HG03039 (cell line): ENCODE results near the gene ABCC12.
A peak's percentile ranks its signal among the peaks of the same experiment; 100 is the strongest.

Experiments
- ATAC-seq: cut with Tn5 transposase; IDR thresholded peaks from one replicate; pipeline ENCODE4 v1.9.1; 2021; ENCODE audit warnings: mild to moderate bottlenecking, moderate library complexity; ENCODE audit not compliant: unreplicated experiment

The ABCC12 gene

DNA sequence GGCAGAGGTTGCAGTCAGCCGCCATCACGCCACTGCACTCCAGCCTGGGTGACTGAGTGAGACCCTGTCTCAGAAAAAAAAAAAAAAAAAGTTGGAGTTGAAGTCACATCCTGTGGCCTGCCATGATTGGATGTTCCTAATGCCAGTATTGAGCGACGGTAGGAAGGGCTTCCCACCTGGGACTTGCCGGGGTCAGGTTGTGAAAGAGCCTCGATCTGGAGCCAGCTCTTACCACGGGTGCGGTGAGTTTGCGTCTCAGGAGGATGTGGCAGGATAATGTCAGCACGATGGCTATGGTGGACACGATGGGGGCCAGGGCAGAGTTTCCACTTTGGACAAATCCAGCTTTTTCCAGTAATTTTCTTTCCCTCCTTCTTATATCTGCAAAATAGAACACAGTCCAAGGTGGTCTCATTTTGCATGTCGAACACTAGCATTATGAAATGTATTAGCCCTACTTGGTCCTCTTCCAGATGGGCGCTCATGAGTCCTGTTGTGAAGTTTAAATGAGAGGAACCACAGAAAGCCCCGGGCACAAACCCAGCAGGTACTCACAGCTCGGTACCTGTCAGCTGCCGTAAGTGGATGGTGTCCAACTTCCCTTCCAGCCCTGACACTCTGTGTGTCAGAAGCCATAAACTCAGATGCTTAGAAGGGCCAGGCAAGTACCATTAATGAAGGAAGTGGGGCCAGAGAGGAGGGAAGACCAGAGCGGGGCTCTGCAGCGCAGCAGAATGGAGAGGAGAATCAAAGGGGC lies 22.2 kb downstream of the ABCC12 start:
- ATAC-seq, result no peak

DNA sequence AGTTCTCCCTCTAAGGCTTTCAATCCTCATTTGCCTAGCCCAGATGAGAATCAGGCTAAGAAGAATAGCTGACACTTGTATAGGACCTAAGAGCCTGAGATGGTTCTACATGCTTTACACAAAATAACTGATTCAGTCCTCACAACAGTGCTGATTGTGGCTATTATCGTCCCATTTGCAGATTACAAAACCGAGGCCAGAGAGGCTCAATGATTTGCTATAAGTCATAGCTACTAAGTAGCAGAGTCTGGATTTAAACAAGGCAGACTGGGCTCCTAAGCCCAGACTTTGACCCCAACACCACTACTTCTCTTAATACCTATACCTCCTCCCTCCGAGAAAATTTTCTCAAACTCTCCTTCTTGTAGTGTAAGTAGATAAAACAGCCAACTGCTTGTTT lies 23.1 kb downstream of the ABCC12 start:
- no peak for ATAC-seq

DNA sequence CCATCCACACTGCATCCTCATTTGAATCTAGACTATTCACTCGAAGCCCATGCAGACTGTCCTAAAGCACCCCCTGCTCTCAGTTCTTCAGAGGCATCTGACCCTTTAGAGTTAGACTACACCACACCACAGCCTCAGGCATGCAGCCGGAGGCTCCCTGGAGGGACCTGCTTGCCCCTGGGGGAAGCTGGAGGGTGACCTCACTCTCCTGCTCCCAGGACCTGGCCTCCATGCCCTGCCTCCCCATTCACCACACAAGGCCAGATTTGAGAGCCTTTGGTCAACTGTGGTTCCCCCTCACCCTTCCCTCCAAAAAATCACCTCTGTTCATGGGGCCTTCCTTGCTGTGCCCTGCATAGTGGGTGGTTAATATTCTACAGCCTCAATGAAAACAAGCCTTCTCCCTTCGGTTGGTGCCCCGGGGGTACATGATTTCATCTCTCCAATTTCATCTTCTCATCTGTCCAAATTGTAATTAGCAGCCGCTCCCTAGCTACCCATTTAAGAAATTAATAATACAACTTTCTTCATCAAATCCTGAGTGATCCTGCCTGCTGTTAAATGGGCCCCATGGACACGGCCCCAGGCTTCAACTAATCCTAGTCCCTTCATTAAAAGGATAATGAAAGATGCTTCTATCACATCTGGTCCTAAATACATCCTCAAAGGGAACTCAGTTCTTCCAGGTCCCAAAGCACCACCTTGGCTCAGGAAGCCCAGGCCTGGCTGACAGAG lies 24.4 kb downstream of the ABCC12 start:
- no peak for ATAC-seq

DNA sequence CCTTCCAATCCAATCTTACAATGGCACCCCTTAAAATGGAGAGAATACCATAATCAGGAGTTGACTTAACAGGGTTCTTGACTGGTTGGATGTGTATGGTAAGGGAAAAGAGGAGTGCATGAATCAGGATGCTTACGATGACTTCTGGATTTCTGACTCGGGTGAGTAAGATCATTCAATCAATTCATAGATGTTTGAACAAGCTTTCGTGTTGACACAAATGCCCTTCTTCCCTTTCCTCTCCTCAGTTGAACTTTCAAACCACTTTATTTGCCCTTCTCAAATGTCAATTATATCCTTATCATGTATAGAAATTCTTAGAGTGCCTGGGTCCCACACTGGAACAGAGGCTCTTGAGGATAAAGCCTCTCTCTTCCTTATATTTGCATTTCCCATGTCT lies 25.9 kb downstream of the ABCC12 start:
- ATAC-seq, result no peak

DNA sequence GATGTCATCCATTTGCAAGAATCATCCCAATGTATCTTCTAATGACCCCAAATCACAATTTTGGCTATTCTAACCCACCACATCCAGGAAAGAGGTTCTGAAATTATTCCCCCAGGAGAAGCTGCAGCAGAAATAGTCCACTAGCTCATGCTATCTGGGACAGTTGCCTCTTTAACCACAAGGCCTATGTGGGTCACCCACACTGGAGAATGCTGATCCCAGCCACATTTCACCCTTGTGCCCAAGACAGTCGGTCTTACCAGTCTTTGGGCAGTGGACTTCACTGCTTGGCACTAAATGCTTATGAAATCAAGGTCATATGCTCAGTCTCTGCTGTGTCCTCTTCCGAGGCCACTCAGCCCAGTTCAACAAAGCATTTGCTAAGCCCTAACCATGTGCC lies 27.0 kb downstream of the ABCC12 start:
- no peak for ATAC-seq

DNA sequence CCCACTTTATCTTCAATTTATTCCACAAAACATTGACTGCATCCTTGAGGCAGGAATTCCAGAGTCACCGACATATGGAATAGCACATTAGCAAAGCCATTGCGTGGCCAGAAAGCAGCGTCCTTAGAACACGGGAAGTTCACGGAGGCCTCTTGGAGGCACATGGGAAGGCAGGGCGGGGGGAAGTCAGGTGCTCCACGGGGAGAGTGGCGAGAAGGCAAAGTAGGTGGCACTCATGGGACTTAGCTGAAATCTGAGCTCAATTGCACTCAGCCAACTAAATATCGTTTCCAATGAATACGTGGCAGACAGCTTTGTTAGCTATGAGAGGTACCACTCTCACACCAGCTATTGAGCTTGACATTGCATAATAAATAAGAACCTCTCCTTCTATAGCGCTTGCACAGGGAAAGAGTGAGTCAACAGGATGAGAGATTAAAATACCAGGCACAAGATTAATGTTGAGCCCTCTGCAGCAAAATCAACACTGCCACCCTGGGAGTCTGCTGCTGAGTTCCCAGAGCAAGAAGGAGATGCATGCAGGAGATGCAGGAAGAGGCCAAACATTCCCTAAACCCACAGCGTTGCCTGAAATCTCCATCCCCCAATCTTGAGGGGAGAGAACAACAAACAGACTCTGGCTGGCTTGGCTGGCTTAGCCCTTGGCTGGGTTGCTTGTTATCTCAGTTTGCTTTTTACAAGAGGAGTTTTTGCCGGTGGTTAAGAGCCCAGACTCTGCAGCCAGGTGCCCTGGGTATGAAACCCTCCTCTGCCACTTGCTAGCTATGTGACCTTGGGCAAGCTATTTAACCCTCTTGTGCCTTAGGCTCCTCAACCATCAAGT lies 28.8 kb downstream of the ABCC12 start:
- ATAC-seq, result no peak

DNA sequence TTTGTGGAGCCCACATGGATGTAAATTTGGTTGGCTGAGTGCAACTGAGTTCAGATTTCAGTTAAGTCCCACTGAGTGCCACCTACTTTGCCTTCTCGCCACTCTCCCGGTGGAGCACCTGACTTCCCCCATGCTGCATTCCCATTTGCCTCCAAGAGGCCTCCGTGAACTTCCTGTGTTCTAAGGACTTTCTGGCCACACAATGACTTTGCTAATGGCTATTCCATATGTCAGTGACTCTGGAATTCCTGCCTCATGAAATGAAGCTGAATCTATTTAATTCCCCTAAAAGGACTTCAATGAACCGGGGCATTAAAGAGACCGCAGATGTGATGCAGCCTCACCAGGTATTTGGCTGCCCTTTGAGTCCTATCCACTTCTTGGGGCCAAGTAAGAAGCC lies 29.9 kb downstream of the ABCC12 start:
- no peak for ATAC-seq

DNA sequence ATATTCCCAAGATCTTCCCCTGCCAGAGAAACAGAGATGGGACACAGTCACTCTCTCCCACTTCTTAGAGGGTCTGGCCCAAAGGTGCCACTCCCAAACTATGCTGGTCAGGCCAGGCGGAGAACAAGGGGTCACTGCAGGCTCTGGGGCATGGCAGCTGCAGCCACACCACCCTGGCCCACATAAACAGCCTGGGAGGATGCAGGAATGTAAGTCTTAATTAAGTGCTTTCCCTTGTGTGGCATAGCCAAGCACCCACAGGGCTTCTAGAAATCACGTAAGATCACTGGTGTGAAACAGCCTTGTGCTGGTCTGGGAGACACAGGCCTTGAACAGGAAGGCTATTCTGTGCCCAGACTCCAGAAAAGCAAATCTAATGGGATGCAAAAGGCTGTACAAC lies 31.5 kb downstream of the ABCC12 start:
- no peak for ATAC-seq

DNA sequence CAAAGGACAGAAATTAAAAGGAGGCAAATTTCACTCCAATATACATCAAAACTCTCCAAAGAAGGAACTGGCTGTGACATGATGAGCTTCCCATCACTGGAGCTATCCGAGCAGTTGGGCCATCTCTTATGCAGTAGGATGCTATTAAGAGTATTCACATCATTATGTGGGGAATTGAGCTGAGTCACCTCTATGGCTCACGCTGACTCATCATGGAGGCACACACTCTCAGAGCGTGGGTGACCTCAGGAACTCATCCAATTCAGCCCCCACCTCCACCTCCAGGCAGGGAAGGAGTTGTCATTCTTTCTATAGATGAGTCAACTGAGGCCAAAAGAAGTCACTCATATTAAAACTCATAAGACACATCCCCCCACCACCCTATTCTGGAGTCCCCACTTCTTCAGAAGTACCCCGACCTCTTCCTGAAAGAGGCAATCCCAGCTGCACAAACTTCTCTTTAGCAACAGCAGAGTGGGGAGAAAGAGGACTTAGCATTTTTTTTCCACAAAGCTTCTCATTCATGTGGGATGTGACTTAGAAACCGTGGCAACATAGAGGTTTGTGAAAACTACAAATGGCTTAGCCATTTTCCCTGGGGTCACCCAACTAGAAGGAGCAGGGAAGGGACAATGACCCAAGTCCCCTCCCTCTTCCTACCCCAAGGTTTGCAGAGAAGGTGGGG lies 32.5 kb downstream of the ABCC12 start:
- ATAC-seq, result peak; percentile 79

DNA sequence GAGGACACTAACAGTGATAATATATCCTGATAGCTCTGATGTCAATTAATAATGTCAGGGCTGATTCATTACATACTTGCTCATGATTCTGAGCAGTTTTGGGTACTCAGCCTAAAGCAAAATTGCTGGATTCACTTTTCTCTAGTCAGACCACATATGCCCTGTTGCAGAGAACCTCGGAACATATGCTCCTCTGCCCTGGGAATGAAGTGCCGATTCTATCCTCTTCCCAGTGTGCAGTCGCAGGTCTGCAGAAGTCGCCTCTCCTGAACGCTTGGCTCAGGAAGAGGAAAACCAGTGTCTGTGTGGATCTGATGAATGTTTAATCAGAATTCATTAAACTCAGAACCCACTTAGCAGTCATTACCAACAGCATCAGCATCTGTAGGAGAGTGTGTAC lies 34.5 kb downstream of the ABCC12 start:
- no peak for ATAC-seq

DNA sequence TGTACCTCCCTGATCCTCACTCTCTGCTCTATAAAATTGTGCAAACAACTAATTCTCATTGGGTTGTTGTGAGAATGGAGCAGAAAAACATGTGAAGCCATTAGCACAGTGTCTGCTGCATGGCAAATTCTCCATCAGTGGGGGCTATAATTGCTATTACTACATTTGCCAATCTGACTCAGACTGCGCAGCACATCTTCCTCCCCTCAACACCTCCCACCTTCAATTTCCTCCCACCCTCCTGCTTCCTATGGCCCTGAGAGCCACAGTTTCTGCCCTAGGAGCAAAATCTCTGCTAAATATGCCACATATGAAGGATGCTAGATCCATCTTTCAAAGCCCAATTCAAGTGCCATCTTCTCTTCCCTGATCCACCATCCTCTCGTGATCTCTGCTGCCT lies 37.0 kb downstream of the ABCC12 start:
- no peak for ATAC-seq

DNA sequence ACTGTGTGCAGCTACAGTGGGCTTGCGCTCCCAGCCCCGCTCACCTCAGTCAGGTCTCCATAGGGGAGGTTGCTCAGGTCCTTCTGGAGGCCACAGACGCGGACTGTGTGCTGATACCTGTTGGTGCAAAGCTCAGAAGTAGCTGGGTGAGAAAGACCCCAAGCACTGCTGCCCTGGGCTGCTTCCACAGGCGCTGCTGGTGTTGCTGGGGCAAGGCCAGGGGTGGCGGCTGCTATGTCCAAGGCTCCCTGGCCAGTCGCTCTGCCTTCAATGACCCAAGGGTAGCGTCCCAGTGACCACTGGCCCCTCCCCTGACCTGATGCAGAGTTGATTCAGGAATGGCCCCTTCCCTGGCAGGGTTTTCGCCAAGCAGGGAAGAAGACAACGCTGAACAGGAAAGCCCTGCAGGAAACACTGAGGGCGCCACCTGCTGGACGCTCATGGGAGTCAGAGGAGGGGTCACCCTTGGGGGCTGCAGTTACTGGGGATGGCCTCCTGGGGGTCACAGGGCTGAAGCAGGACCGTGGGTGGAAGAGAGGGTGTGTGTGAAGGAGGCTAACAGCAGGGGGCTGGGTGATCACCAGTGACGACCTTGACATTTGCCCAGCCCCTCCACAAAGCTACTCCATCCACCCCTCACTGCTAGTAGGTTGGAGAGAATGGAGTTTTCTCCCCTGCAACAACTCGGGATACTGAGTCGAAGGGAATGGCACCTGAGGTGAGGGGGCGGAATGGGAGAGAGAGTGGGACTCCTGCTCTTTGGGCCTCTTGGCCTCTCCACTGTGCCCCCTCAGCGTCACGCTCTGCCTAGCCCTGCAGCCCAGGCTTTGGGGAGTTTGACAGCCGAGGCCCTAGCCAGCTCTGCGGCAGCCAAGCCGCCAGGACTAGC lies 38.3 kb downstream of the ABCC12 start:
- ATAC-seq, result no peak

DNA sequence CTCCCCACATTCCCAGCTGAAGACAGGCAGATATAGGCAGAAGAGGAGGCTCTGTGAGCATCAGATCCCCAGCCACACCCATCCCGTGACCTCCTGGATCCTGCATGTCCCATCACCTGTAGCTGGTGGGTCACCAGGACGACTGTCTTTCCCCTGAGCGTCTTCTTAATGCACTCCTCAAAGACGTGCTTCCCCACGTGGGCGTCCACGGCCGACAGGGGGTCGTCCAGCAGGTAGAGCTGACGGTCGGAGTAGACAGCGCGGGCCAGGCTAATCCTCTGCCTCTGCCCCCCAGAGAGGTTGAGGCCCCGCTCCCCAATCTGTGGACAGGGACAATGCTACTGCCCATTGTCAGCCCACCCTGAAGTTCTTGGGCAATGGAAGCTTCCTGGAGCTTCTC lies 40.5 kb downstream of the ABCC12 start:
- no peak for ATAC-seq

DNA sequence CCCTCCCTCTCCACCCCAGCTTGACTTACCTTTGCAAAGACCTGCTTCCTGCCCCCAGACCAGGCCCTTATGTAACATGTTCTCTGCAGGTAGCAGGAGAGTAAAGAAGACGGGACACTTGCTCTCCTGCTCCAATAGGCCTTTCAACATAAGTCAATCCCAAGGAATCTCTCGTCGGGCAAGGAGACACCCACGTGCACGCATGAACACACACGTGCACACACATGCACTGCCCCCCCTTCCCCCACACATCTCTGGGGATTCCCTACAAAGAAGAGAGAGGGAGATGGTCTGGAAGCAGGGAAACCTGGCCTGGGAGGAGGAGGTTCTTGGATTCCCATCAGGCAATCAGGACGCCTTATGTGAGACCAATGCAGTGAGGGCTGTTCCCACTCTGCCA lies 41.4 kb downstream of the ABCC12 start:
- no peak for ATAC-seq

DNA sequence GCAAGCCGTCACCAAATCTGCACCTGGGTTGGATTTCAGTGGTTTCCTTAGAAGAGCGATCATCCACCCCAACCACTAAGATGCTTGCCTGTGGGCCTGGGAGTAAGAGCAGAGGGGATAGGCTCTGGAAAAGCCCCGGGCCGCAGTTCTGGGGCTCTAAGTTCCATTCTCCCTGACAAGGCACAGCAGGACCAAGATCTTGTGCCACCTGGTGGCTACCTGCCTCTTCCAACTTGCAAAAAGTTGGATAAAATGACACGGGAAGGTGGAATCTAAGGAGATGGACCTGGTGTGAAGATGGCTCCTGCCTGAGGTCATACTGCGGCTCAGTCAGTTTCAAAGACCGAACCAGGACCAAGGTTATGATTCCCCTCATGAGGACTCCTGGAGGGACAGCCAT lies 42.3 kb downstream of the ABCC12 start:
- no peak for ATAC-seq

DNA sequence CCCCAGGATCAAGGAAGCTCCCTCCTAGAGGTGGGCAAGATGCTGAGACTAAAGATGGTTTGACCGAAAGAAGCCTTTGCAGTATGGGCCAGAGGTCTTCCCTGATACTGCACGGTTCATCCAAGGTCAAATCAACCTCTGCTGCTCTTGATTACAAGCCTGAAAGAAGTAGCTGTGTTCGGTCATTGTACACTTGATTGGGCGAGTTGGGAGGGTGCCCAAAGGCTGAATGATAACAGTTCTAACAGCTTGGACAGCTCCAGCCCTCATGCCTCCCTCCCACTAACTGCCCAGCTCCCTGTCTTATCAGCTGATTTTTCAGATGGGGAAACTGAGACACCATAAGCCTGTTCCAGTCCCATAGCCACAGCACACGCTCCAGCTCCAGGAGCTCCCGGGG lies 42.8 kb downstream of the ABCC12 start:
- no peak for ATAC-seq

DNA sequence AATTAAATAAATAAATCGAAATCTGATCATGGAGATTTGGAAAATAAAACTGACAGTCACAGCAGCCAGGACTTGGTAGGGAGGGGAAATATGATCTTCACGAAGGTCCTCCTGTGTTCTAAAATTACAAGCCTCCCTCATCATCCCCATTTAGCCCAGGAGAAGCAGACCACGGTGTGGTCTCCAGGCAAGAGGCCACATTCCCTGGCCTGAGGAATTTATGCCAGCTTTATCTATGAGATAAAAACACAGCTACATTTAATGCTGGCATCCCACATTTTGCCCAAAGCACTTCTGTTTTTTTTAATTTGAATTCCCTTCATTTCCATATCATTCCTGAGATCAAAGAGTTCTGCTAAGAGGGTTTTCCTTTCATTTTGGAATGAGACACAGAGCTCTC lies 43.2 kb downstream of the ABCC12 start:
- no peak for ATAC-seq

DNA sequence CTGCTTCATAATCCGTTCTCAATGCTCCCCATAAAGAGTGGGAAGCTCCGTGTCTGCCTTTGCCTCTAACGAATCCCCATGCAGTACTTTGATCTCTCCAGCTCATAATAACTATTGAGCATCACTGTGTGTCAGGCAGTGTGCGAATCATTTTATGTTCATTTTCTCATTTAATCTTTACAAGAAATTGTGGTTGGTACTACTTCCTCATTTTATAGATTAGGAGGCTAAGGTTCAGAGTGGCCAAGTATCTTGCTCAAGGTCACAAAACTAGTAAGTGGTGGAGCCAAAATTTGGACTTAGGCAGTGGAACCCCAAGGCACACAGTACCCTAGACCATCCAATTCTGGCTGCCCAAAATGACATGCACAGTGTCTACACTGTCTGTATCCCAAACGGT lies 44.8 kb downstream of the ABCC12 start:
- ATAC-seq, result no peak

DNA sequence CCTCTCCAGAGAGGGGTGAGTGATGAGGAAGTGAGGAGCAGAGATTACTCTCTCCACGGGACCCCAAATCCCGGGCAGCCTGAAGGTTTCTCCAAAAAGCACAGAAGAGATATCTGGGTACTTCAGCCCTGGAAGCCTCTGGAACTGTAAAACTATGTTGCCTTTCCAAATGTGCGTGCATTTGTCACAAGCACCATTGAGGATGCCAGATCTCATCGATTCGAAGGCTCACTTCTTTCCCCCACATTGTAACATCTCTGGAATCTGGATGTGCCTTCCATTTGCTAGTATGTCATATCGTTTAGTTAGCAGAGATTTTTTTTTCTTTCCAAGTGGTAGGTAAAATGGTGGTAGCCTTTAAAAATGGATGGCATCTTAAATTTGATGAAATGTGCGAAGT lies 45.8 kb downstream of the ABCC12 start:
- ATAC-seq, result no peak

DNA sequence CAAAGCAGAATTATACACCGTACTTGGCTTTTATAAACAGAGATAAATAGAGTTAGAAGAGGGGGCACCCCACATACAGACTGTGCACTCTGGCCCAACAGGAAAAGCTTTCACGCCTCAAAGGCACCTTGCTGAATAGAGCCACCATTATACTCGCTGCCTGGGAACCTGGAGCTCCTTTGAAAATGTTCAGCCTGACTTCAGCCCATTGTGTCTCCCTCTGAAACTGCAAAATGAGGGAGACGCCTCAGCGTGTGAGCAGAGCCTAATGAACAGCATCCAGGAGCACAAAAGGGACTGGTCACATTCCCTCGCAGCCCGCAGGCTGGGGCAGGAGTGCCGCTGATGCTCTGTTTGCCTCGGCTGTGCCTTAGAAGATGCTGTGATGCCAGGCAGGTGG lies 46.3 kb downstream of the ABCC12 start:
- no peak for ATAC-seq
